ELR (cell line): Measurements from ENCODE around the gene PTCH2.
"Not testable (repeated sequence)": the region's sequence is repeated elsewhere in the genome, so short reads cannot be mapped to it uniquely, and the experiment has no call there.

Source experiments
- DNase-seq: peaks from one replicate; pipeline ENCODE4 v3.0.0-alpha.2; 2015; ENCODE audit warnings: low read depth

The PTCH2 gene

GRCh38 chr1:44819608-44820327 is 23.3 kb downstream of the PTCH2 start:
- peak; percentile 99 for DNase-seq

GRCh38 chr1:44819196-44819607 is 23.9 kb downstream of the PTCH2 start:
- DNase-seq = peak; percentile 98

GRCh38 chr1:44817771-44818495 is 25.1 kb downstream of the PTCH2 start:
- no peak for DNase-seq

- DNase-seq = no peak
Observed at GRCh38 chr1:44817307-44817706, 25.7 kb downstream of the PTCH2 start.

GRCh38 chr1:44815926-44816325 is 27.1 kb downstream of the PTCH2 start:
- not testable (repeated sequence) for DNase-seq

GRCh38 chr1:44812822-44813543 is 30.1 kb downstream of the PTCH2 start:
- no peak for DNase-seq

- DNase-seq = no peak
Observed at GRCh38 chr1:44811234-44811633, 31.8 kb downstream of the PTCH2 start.

- DNase-seq = not testable (repeated sequence)
Observed at GRCh38 chr1:44810762-44811105, 32.3 kb downstream of the PTCH2 start.

GRCh38 chr1:44810101-44810761 is 32.8 kb downstream of the PTCH2 start:
- no peak for DNase-seq

GRCh38 chr1:44808938-44809917 is 33.8 kb downstream of the PTCH2 start:
- DNase-seq = peak; percentile 77

GRCh38 chr1:44808063-44808937 is 34.8 kb downstream of the PTCH2 start, which contains the start of gene BTBD19:
Gene BTBD19, plus strand, starts transcription at chr1:44808523. Its CDS starts 298 bp downstream, at chr1:44808821.
- DNase-seq = peak; percentile 94

- DNase-seq = peak; percentile 100
Observed at GRCh38 chr1:44807364-44808062, 35.5 kb downstream of the PTCH2 start.

- DNase-seq = no peak
Observed at GRCh38 chr1:44806704-44807363, 36.2 kb downstream of the PTCH2 start, which contains the start of gene DYNLT4. Gene DYNLT4, minus strand, starts transcription at chr1:44807351. Its CDS starts 683 bp downstream, at chr1:44806668.

GRCh38 chr1:44806025-44806703 is 36.9 kb downstream of the PTCH2 start:
- DNase-seq = no peak

- no peak for DNase-seq
Observed at GRCh38 chr1:44805311-44806024, 37.6 kb downstream of the PTCH2 start.

GRCh38 chr1:44803312-44804095 is 39.5 kb downstream of the PTCH2 start:
- DNase-seq = no peak

- DNase-seq = no peak
Observed at GRCh38 chr1:44803062-44803311, 40.1 kb downstream of the PTCH2 start.
